ENCODE measurements around the gene CPVL.
A peak's percentile ranks its signal among the peaks of the same experiment; 100 is the strongest.

The CPVL gene

DNA sequence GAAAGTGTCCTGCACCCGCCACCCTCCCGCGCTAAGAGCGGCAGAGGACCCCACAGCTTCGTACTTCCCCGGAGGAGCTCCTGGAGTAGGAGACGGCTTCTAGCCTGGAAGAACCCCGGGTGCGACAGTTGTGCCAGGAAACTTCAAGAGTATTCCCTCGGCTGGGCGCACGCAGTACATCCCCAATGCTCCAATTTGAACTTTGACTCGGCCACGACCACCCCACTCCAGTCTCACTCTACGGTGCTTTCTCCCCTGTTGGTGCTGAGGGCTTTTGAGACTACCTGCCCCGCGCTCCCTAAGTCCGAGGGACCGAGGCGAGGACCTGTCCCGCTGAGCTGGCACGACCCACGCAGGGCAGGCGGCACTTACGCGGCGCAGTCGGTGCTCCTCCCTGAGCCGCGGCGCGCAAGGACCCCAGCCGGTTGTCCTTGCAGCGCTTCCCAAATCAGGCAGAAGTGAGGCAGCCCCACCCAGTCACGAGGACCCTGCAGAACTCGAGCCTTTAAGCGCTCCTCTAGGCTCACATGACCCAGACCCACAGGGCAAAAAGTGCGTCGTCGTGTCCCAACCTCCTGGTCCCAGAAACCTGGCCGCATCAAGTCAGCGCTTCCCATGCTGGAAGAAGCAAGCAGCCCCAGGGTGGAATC, at the start of gene CPVL:
TSS of gene CPVL (minus strand) at position 481 of the 650 bp plus-strand sequence. CDS start 25,476 bp downstream, outside the sequence.
- DNase-seq: peak in 1 of 2 donors; percentile 45

DNA sequence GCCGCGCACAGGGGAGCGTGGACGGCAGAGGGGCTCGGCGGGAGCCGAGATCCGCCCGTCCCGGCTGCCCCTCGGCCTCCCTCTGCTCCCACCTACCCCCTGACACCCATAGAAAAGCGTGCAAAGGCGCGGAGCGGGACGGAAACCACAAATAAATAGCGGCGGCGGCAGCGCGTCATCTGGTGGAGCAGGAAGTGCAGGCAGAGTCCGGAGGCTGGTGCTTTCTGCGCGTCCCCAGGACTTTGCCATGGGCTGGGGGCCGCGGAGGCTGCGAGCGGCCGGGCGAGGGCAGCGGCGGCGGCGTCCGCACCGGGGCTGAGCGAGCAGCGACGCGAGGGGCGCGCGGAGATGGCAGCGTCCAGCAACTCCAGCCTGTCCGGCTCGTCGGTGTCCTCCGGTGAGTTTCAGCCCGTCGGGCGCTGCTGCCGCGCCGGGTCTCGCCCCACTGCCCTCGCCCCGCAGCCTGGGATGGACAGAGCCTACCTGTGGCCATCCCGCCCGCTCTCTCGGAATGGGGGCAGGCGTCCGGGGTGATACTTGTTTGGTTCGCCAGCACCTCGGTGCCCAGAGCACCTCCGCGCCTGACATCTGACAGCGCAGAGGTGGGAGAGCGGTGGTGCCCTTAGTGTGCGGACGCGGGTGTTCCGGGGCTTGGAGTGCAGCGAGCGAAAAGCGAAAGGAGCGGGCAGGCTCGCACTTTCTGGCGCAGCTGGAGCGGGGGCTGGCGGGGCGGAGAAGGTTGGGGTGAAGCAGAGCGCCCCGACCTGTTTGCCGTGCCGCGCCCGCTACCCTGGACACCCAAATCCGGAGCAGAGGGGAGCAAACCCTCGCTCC, 48.5 kb upstream of the CPVL start, which contains the start of gene CHN2:
TSS of gene CHN2 (plus strand) at position 182 of the 834 bp plus-strand sequence.
- DNase-seq: peak; percentile 60 to 61

- DNase-seq: no peak
Observed at GRCh38 chr7:29194206-29194593, 47.9 kb upstream of the CPVL start.

- DNase-seq: no peak
Observed at GRCh38 chr7:29193316-29194205, 47.2 kb upstream of the CPVL start.

- no peak for DNase-seq
Observed at GRCh38 chr7:29192811-29193210, 46.5 kb upstream of the CPVL start.

DNA sequence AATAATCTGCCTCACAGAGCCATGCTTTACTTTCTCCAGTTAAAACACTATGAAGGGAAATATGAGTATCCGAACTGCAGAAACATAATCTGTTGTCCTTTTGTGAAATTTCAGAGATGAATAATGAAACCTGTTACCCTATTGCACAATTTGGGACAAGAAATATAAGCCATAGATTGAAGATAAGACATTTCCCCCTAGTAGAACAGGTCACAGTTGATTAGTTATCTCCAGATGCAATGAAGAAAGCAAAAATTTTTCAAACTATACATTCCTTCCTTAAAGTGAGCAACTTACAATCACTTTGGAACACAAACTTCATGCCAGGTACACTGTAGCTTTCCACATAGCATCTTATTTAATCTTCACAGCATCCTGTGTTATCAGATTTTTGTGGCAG, 46.0 kb upstream of the CPVL start:
- DNase-seq: no peak

- DNase-seq: no peak
Observed at GRCh38 chr7:29190349-29191045, 44.2 kb upstream of the CPVL start.

DNA sequence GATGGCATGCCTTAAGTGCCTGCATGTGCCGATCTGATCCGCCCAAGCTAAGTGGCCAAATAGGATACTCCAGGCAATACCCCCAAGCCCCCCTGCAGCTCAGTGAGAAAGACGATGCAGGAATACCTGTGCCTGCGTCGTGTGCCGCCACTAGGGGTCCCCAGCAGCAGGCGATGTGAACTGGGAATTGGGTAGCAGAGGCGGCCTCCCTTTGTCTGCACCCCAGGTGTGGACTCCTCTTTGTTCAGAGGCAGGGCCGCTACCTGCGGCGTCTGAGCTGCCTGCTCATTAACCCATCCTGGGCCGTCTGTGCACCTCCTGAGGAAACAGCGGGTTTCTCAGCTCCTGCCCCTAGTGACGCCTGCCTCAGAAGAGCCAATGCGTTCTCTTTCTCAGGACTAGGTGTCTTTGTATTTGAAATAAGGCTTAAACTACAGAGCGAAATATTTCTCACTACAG, 43.4 kb upstream of the CPVL start:
- peak; percentile 50 to 60 for DNase-seq

GRCh38 chr7:29185613-29186012, 39.3 kb upstream of the CPVL start:
- no peak for DNase-seq

- DNase-seq: no peak
Observed at GRCh38 chr7:29184599-29184998, 38.3 kb upstream of the CPVL start.

- no peak for DNase-seq
Observed at GRCh38 chr7:29179115-29179514, 32.8 kb upstream of the CPVL start.

GRCh38 chr7:29177963-29178600, 31.7 kb upstream of the CPVL start:
- DNase-seq: peak in 1 of 2 donors; percentile 67

DNA sequence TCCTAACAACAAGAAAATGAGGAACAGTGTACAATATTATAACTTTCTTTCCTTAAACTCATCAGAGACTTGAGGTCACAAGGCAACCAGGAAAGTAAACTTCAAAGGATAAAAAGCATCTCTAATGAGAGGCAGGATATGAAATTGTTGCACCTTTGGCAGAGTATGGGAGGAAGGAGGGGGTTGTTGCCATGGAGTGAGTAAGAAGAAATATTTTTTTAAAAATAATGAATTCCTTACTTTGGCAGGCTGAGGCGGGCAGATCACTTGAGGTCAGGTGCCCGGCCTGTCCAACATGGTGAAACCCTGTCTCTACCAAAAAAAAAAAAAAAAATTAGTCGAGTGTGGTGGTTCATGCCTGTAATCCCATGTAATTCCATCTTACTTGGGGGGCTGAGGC, 27.1 kb upstream of the CPVL start:
- no peak for DNase-seq

- no peak for DNase-seq
Observed at GRCh38 chr7:29170781-29171180, 24.4 kb upstream of the CPVL start.

DNA sequence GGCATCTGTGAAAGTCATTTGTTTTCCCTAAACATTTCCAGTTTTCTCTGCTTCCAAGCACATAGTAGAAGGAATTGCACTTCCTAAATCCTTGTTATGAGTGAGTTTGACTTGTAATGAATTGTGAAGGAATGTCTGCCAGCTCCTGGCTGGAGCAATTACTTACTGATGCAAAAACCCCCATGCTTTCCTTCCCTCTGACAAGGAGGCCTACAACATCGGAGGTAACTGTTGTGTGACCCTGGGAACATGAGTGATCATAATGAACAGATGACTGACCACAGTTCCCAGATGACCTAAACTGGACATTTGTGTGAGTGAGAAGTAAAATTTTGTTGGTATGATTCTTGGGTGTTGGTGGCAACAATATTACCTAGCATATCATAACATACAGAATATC, 21.4 kb upstream of the CPVL start:
- DNase-seq: no peak

GRCh38 chr7:29163854-29164253, 17.5 kb upstream of the CPVL start:
- DNase-seq: no peak

DNA sequence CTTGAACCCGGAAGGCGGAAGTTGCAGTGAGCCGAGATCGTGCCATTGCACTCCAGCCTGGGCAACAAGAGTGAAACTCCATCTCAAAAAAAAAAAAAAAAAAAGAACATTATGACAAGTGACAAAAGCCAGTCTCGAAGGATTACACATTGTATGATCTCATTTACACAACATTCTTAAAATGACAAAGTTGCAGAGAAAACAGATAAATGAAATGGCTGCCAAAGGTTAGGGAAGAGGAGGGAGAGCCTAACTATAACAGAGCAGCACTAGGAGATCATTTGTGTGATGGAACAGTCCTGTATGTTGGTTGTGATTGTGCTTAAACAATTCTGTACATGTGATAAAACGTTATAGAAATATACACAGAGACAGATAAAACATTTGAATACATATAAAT, 16.2 kb upstream of the CPVL start:
- DNase-seq: no peak

- no peak for DNase-seq
Observed at GRCh38 chr7:29161231-29161630, 14.9 kb upstream of the CPVL start.

DNA sequence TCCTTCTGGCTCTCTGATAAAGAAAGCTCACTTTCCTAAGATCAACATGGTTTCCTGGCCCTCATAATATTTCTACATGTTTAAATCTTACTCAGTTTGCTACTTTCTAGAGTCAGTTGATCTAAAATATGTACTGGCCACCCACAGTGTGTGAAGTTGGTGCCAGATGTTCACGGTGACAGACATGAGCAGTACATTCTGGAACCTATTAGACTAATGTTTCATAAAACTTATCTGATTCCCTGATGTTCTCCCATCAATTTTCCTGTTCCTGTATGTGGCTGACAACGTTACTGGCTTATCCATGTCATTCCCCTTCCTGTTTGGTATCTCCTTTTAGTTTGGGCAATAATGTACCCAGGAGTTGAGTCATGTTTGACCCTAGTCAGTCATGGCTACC, 13.7 kb upstream of the CPVL start:
- no peak for DNase-seq

DNA sequence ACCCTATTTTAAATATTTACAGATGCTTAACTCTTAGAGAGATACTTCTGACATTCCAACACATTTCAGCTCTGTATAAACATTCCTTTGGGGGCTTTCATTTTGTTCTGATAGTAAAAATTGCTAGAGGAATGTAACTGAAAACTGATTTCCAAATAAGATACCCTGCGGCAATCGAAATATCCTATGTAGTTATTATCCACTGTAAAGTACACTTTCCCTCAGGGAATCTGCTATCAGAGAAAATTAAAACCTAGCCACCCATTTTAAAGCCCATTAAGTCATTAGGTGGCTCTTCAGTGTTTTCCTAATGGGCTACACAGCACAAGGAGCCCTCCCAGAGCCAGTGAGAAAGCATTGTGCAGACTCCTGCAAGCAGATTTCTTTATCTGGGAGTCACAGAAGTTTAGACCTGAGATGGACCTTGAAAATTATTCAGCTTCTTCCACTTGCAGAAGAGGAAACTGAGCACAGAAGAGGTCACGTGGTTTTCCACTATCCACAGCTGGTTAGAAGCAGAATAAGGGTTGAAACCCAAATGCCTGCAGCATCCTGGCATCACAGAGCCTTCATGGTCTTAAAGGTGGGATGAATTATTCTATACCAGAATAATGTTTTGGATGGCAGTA, 12.6 kb upstream of the CPVL start:
- DNase-seq: no peak

DNA sequence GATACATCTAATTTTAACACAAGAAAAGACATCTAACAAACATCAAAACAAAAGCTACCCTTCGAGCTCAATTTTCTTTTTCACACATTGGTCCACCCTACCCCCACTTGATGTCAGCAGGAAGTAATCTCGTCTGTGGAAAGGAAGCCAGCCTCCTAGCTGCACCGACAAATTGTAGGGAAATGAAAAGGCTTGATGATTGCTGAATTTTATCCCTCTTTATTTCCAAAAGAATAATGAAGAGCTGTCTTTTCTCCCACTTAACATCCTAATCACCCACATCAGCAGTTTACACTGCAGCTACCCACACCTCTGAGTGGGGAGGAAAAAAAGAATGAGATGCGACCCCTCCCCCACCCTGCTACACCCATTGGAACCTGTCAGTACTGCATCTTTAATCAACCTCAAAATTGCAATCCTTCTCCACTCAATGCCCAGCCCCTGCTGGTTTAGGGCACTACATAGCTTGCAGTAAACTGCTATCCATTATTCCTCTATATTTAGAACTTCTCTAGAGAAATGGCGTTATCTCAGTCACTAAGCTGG, 10.6 kb upstream of the CPVL start:
- DNase-seq: no peak
